Sigmoid colon (tissue), 4 donors: Measurements from ENCODE around the gene GATA1.

Experiments used
- EP300 ChIP-seq, 4 donors: sonication (generic); formaldehyde crosslinking; IDR thresholded peaks; one replicate each; pipeline ENCODE4 v1.6.1; 2017; ENCODE audit warnings: antibody characterized with exemption in 4 of 4
- POLR2A ChIP-seq, 2 donors: fragments of 450-650 bp; IDR thresholded peaks; one replicate each; pipeline ENCODE4 v1.6.1; 2016; ENCODE audit warnings: antibody characterized with exemption in 2 of 2, mild to moderate bottlenecking in 2 of 2, moderate library complexity in 2 of 2
- POLR2AphosphoS5 ChIP-seq, 4 donors: sonication (generic); formaldehyde crosslinking; IDR thresholded peaks; one replicate each; pipeline ENCODE4 v1.6.1; 2017; ENCODE audit warnings: antibody characterized with exemption in 4 of 4
- TF ChIP-seq, protein P1 (sequence below), 4 experiments: fragments of 450-650 bp in 3 of 4; fragments of 200-600 bp in 1 of 4; IDR thresholded peaks; one replicate each; pipeline ENCODE4 v1.5.1; 2016 to 2019; ENCODE audit warnings: antibody characterized with exemption in 4 of 4, mild to moderate bottlenecking in 3 of 4, moderate library complexity in 2 of 4

DNA sequence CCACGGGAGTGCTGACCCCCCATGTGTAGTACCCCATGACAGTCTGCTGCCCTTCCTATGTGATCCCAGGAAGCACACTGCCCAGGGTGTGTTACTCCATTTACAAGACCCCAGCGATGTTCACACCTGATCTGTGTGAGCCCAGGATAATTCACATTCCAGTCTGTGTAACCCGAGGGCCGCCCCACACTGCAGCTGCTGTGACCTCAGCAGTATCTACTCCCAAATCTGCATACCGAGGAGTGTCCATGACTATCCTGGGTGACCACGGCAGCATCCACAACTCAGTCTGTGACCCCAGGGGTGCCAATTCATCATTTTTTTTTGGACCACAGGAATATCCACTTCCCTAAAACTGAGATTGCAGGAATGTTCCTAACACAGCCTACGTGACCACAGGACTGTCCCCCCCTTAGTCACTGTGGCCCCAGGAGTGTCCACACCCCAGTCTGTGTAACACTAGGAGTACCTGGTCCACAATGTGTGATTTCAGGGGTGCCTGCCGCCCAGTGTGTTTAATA lies 32.6 kb upstream of the GATA1 start:
- TF ChIP-seq, protein P1, sequence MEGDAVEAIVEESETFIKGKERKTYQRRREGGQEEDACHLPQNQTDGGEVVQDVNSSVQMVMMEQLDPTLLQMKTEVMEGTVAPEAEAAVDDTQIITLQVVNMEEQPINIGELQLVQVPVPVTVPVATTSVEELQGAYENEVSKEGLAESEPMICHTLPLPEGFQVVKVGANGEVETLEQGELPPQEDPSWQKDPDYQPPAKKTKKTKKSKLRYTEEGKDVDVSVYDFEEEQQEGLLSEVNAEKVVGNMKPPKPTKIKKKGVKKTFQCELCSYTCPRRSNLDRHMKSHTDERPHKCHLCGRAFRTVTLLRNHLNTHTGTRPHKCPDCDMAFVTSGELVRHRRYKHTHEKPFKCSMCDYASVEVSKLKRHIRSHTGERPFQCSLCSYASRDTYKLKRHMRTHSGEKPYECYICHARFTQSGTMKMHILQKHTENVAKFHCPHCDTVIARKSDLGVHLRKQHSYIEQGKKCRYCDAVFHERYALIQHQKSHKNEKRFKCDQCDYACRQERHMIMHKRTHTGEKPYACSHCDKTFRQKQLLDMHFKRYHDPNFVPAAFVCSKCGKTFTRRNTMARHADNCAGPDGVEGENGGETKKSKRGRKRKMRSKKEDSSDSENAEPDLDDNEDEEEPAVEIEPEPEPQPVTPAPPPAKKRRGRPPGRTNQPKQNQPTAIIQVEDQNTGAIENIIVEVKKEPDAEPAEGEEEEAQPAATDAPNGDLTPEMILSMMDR (IDR thresholded peaks at IDR 0.05) = no peak
- TF ChIP-seq POLR2AphosphoS5 (IDR thresholded peaks at IDR 0.05) (no peak), POLR2A (IDR thresholded peaks at IDR 0.05) (no peak), EP300 (IDR thresholded peaks at IDR 0.05) (no peak)
